ENCODE results near the gene RCBTB2. TPM values are rescaled to one million over a fixed set of nuclear protein-coding genes. Genes with fewer than 3 reads are reported as not detected.

RCBTB2 gene
- total RNA-seq, 2 experiments from 2014 or later = 6.1 to 6.5 TPM

- ChIA-PET CTCF (interaction anchor here (0.6 kb wide), 1 partner anchor 56 kb away, joined by 4 read pairs; no protein-coding TSS in a partner anchor), POLR2A (interaction anchor here (0.7 to 1.3 kb wide), 3 partner anchors 10 to 57 kb away, joined by 3 read pairs; partner anchors contain the start of gene LPAR6)
- ATAC-seq (ENCODE audit: poor library complexity) = no peak
- H3K9me3 ChIP-seq (ENCODE audit: control insufficient read depth in 1 of 2, insufficient read depth in 1 of 2, low read length in 2 of 2) = peaks cover 0 to 5% of the 10 kb centered on the region in 2 experiments
- peaks cover 36% of the 10 kb centered on the region for H3K36me3 Mint-ChIP-seq (ENCODE audit: low read depth)
- DNase-seq = peak in 2 of 14 experiments; percentile 25 to 35
- H3K27ac Mint-ChIP-seq = peak overlapping the region; percentile 24
- peaks cover 9% of the 10 kb centered on the region for H3K36me3 ChIP-seq (ENCODE audit: insufficient read depth, low read length)
- H3K4me3 ChIP-seq (ENCODE audit: low read length) = peak overlapping the region; percentile 26
- intact Hi-C loops (cut with DNase I, micrococcal nuclease) = loop anchor here in 1 of 2 experiments (5.0 kb wide), 1 partner anchor 37 kb away; the partner anchor contains the start of gene LPAR6
- H3K27ac ChIP-seq (ENCODE audit: low read depth in 1 of 2, low read length in 2 of 2) = no peak overlapping the region
- peaks cover 14% of the 10 kb centered on the region for H3K4me1 Mint-ChIP-seq (ENCODE audit: low read depth)
- peak overlapping the region; percentile 74 for H3K4me3 Mint-ChIP-seq
- no peaks in the 10 kb centered on the region for H3K27me3 ChIP-seq (ENCODE audit: control insufficient read depth in 1 of 2, insufficient read depth in 2 of 2, low read length in 2 of 2)
- peaks cover 9% of the 10 kb centered on the region for H3K9me3 Mint-ChIP-seq
- TF ChIP-seq CTCF (IDR thresholded peaks at IDR 0.05) = no peak
- no peaks in the 10 kb centered on the region for H3K27me3 Mint-ChIP-seq
- H3K4me1 ChIP-seq (ENCODE audit: insufficient read depth, low read length) = peaks cover 8% of the 10 kb centered on the region
Measured at GRCh38 chr13:48448959-48449614, 83.8 kb downstream of the RCBTB2 start.

GRCh38 chr13:48448285-48448958, 84.5 kb downstream of the RCBTB2 start:
- intact Hi-C loops (cut with DNase I, micrococcal nuclease) = loop anchor here in 1 of 2 experiments (5.0 kb wide), 1 partner anchor 36 kb away; the partner anchor contains the start of gene LPAR6
- Histone ChIP-seq H3K36me3 (ENCODE audit: insufficient read depth, low read length) (peaks cover 3% of the 10 kb centered on the region), H3K27me3 (ENCODE audit: control insufficient read depth in 1 of 2, insufficient read depth in 2 of 2, low read length in 2 of 2) (no peaks in the 10 kb centered on the region), H3K4me1 (ENCODE audit: insufficient read depth, low read length) (peaks cover 12% of the 10 kb centered on the region), H3K27ac (ENCODE audit: low read depth in 1 of 2, low read length in 2 of 2) (no peak overlapping the region), H3K4me3 (ENCODE audit: low read length) (no peak overlapping the region), H3K9me3 (ENCODE audit: control insufficient read depth in 1 of 2, insufficient read depth in 1 of 2, low read length in 2 of 2) (peaks cover 0 to 5% of the 10 kb centered on the region in 2 experiments)
- no peaks in the 10 kb centered on the region for H3K27me3 Mint-ChIP-seq
- POLR2A ChIA-PET = interaction anchor here (0.7 to 1.3 kb wide), 3 partner anchors 10 to 57 kb away, joined by 3 read pairs; partner anchors contain the start of gene LPAR6
- no peak for TF ChIP-seq CTCF (IDR thresholded peaks at IDR 0.05)
- peaks cover 9% of the 10 kb centered on the region for H3K9me3 Mint-ChIP-seq
- no peak for DNase-seq
- no peak overlapping the region for H3K4me3 Mint-ChIP-seq
- peaks cover 21% of the 10 kb centered on the region for H3K4me1 Mint-ChIP-seq (ENCODE audit: low read depth)
- H3K36me3 Mint-ChIP-seq (ENCODE audit: low read depth) = peaks cover 31% of the 10 kb centered on the region
- peak overlapping the region; percentile 24 for H3K27ac Mint-ChIP-seq
- CTCF ChIA-PET = interaction anchor here (0.7 kb wide), 1 partner anchor 131 kb away, joined by 6 read pairs; no protein-coding TSS in a partner anchor
- ATAC-seq (ENCODE audit: poor library complexity) = no peak

- Mint-ChIP-seq H3K4me3 (no peak overlapping the region), H3K27me3 (no peaks in the 10 kb centered on the region), H3K27ac (no peak overlapping the region), H3K36me3 (ENCODE audit: low read depth) (peaks cover 13% of the 10 kb centered on the region), H3K9me3 (peaks cover 5% of the 10 kb centered on the region), H3K4me1 (ENCODE audit: low read depth) (peaks cover 22% of the 10 kb centered on the region)
- Histone ChIP-seq H3K9me3 (ENCODE audit: control insufficient read depth in 1 of 2, insufficient read depth in 1 of 2, low read length in 2 of 2) (peaks cover 0 to 5% of the 10 kb centered on the region in 2 experiments), H3K4me1 (ENCODE audit: insufficient read depth, low read length) (peaks cover 12% of the 10 kb centered on the region), H3K4me3 (ENCODE audit: low read length) (no peak overlapping the region), H3K27me3 (ENCODE audit: control insufficient read depth in 1 of 2, insufficient read depth in 2 of 2, low read length in 2 of 2) (no peaks in the 10 kb centered on the region), H3K27ac (ENCODE audit: low read depth in 1 of 2, low read length in 2 of 2) (no peak overlapping the region), H3K36me3 (ENCODE audit: insufficient read depth, low read length) (no peaks in the 10 kb centered on the region)
- DNase-seq (peak in 1 of 14 experiments; percentile 27), ATAC-seq (ENCODE audit: poor library complexity) (no peak)
- CTCF ChIA-PET = no interaction called here
- no peak for TF ChIP-seq CTCF (IDR thresholded peaks at IDR 0.05)
- intact Hi-C loops (cut with DNase I, micrococcal nuclease) = loop anchor here in 1 of 2 experiments (5.0 kb wide), 1 partner anchor 34 kb away; the partner anchor contains the start of gene LPAR6
- POLR2A ChIA-PET = interaction anchor here (0.8 to 1.0 kb wide), 2 partner anchors 46 to 415 kb away, joined by 3 read pairs; no protein-coding TSS in a partner anchor
Measured at GRCh38 chr13:48446464-48446863, 86.4 kb downstream of the RCBTB2 start.
